Stimulated activated CD4-positive, alpha-beta T cell treated with anti-CD3 and anti-CD28 coated beads, TNF-alpha, amount 100 ng/mL, for 1 hour (primary cell): ENCODE data around the gene SLC17A5.
"Not testable (repeated sequence)": the region's sequence is repeated elsewhere in the genome, so short reads cannot be mapped to it uniquely, and the experiment has no call there.

Source experiments
- DNase-seq, 3 donors: peaks; one replicate each; pipeline ENCODE4 v3.0.0-alpha.2; 2020; ENCODE audit warnings: low read depth in 3 of 3, low spot score in 1 of 3

The SLC17A5 gene

GRCh38 chr6:73618082-73618481 is 35.7 kb downstream of the SLC17A5 start:
- DNase-seq, result not testable (repeated sequence)

- no peak for DNase-seq
These were observed 39.0 kb downstream of the SLC17A5 start for GRCh38 chr6:73614802-73615201.

- DNase-seq, result no peak
These were observed 39.8 kb downstream of the SLC17A5 start for GRCh38 chr6:73613806-73614536.

DNA sequence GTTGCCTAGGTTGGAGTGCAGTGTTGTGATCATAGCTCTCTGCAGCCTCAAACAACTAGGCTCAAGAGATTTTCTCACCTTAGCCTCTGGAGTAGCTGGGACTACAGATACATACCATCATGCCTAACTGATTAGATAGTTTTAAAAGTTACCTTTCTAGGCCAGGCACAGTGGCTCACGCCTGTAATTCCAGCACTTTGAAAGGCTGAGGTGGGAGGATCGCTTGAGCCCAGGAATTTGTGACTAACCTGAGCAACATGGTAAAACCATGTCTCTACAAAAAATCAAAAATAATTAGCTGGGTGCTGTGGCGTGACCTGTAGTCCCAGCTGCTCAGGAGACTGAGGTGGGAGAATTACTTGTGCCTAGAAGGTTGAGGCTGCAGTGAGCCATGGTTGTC is 41.2 kb downstream of the SLC17A5 start:
- DNase-seq, result no peak

GRCh38 chr6:73610444-73611275 is 43.1 kb downstream of the SLC17A5 start:
- no peak for DNase-seq

GRCh38 chr6:73608761-73609160 is 45.0 kb downstream of the SLC17A5 start:
- DNase-seq, result no peak

DNA sequence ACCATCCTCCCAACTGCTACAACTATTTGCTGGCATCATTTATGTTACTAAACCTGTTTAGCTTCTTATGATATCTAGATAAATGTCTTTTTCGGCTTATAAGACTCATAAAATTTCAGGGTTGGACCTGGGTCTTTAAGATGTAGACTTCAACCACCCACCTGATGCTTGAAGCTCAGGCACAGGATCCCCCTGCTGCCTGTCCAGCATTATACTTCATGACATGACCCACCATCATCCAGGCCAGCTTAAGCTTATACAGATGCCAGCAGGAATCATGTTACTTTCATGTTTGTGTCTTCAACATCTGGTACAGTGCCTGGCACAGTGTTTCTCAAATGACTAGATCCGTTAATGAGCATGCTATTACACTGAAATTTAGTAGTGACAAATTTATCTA is 47.4 kb downstream of the SLC17A5 start:
- no peak for DNase-seq

DNA sequence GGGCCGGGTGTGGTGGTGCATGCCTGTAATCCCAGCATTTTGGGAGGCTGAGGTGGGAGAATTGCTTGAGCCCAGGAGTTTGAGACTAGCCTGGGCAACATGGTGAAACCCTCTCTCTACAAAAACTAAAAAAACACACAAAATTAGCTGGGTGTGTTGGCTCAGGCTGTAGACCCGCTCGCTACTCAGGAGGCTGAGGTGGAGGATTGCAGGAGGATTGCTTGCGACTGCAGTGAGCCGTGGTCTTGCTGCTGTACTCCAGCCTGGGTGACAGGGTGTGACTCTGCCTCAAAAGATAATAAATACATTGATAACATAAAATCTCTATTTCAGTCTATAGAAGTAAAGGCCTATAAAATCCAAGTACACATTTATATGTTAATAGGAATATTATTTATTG is 49.3 kb downstream of the SLC17A5 start:
- no peak for DNase-seq

DNA sequence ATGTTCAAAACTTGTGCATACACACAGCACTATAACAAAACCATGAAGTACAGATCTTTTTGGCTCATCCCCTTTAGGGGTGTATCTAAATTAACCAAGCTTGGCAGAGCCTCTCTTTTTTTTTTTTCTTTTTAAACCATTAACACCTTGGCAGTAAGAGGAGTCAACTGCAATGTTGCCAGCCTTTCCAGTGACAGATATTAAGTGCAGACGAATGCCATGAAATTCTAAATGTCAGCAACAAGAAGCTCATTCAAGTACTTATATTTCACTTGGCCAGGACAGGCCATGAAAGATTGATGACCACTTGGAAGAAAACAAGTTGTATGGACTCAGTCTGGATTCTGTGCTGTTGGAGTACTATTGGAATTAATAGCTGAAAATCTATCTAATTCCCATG is 49.8 kb downstream of the SLC17A5 start:
- DNase-seq, result no peak

- no peak for DNase-seq
These were observed 67.3 kb downstream of the SLC17A5 start for GRCh38 chr6:73586416-73586974.

DNA sequence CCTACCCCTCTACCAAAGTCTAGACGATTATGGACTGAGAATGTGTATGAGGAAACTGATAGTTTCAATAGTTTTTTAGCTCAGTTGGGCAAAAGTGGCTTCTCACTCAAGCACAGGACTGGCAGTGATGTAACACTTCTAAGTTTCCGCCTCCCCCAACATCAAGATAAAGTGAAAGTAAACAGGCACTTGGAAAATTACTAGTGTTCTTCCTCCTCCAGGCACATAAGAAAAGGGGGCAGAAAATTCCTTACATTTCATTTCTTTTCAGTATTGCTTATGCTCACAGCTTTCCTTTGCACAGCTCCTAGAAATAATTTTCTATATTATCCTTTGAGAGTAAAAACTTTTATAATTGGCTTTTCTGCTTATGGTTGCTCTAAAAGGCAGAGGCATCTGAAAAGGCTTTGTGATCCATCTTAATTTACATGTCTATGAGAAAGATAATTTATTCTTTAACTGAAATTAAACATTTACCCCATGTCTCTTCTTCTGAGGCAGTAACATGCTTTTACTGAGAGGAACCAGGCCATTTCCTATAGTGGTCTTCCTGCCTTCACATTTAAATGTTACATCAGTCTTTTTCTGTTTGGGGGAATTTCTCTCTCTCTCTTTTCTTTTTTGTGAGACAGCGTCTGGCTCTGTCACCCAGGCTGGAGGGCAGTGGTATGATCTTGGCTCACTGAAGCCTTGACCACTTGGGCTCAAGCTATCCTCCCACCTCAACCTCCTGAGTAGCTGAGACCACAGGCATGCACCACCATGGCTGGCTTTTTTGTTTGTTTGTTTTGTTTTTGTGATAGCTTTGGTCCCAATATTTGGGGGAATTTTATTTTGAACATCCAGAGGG is 68.0 kb downstream of the SLC17A5 start:
- DNase-seq, result no peak

- DNase-seq, result no peak
These were observed 72.5 kb downstream of the SLC17A5 start for GRCh38 chr6:73581293-73581692.

- peak; percentile 47 to 59 (median 55) for DNase-seq
These were observed 73.3 kb downstream of the SLC17A5 start for GRCh38 chr6:73580247-73581149.

GRCh38 chr6:73579851-73580246 is 73.9 kb downstream of the SLC17A5 start:
- DNase-seq, result no peak

- DNase-seq, result no peak
These were observed 74.4 kb downstream of the SLC17A5 start for GRCh38 chr6:73579389-73579788.

GRCh38 chr6:73577676-73578075 is 76.1 kb downstream of the SLC17A5 start:
- DNase-seq, result no peak

DNA sequence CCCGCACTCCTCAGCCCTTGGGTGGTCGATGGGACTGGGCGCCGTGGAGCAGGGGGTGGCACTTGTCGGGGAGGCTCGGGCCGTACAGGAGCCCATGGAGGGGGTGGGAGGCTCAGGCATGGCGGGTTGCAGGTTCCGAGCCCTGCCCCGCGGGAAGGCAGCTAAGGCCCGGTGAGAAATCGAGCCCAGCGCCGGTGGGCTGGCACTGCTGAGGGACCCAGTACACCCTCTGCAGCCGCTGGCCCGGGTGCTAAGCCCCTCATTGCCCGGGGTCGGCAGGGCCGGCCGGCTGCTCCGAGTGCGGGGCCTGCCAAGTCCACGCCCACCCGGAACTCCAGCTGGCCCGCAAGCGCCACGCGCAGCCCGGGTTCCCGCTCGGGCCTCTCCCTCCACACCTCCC is 81.3 kb downstream of the SLC17A5 start:
- DNase-seq, result not testable (repeated sequence)

DNA sequence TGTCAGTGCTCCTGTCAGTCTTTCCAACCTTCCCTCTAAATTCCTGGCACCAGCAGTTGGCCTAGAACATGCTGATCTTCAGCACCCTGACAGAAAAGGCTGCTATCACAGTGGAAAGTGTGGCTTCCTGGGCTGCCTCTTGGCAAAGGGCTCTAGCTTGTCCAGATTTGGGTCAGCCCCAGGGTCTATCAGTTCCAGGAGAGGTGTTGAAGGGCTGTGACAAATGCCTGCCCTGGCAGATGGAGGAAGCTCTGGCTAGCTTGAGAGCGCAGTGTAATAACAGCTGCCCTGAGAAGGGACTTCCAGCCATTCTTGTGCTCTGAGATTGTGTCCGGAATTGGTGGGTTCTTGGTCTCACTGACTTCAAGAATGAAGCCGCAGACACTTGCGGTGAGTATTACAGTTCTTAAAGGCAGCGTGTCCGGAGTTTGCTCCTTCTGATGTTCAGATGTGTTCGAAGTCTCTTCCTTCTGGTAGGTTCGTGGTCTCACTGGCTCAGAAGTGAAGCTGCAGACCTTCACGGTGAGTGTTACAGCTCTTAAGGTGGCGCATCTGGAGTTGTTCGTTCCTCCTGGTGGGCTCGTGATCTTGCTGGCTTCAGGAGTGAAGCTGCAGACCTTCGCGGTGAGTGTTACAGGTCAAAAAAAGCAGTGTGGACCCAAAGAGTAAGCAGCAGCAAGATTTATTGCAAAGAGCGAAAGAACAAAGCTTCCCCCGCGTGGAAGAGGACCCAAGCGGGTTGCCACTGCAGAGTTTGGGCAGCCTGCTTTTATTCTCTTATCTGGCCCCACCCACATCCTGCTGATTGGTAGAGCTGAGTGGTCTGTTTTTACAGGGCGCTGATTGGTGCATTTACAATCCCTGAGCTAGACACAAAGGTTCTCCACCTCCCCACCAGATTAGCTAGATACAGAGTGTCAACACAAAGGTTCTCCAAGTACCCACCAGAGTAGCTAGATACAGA is 82.3 kb downstream of the SLC17A5 start:
- not testable (repeated sequence) for DNase-seq

- no peak for DNase-seq
These were observed 84.7 kb downstream of the SLC17A5 start for GRCh38 chr6:73569121-73569520.
